ENCODE measurements around the gene RPAP3.
A peak's percentile ranks its signal among the peaks of the same experiment; 100 is the strongest.
"Not testable (repeated sequence)": the region's sequence is repeated elsewhere in the genome, so short reads cannot be mapped to it uniquely, and the experiment has no call there.

RPAP3 gene

GRCh38 chr12:47679785-47680184, 26.0 kb downstream of the RPAP3 start:
- no peak for DNase-seq (ENCODE audit: low spot score)

GRCh38 chr12:47672068-47672467, 33.8 kb downstream of the RPAP3 start:
- no peak for DNase-seq (ENCODE audit: low spot score)

- DNase-seq (ENCODE audit: low spot score) = not testable (repeated sequence)
Observed at GRCh38 chr12:47667935-47668334, 37.9 kb downstream of the RPAP3 start.

- no peak for DNase-seq (ENCODE audit: low spot score)
Observed at GRCh38 chr12:47652521-47653234, 53.2 kb downstream of the RPAP3 start.

- peak; percentile 43 for DNase-seq (ENCODE audit: low spot score)
Observed at GRCh38 chr12:47651368-47652254, 54.2 kb downstream of the RPAP3 start.

GRCh38 chr12:47650469-47650868, 55.4 kb downstream of the RPAP3 start:
- DNase-seq (ENCODE audit: low spot score) = no peak

GRCh38 chr12:47649381-47649780, 56.4 kb downstream of the RPAP3 start:
- no peak for DNase-seq (ENCODE audit: low spot score)

- no peak for DNase-seq (ENCODE audit: low spot score)
Observed at GRCh38 chr12:47648056-47648579, 57.7 kb downstream of the RPAP3 start.

- not testable (repeated sequence) for DNase-seq (ENCODE audit: low spot score)
Observed at GRCh38 chr12:47642310-47642709, 63.5 kb downstream of the RPAP3 start.

GRCh38 chr12:47636908-47637780, 68.7 kb downstream of the RPAP3 start:
- DNase-seq (ENCODE audit: low spot score) = no peak

GRCh38 chr12:47635770-47636169, 70.1 kb downstream of the RPAP3 start:
- DNase-seq (ENCODE audit: low spot score) = not testable (repeated sequence)

- no peak for DNase-seq (ENCODE audit: low spot score)
Observed at GRCh38 chr12:47634127-47634526, 71.7 kb downstream of the RPAP3 start.

- DNase-seq (ENCODE audit: low spot score) = no peak
Observed at GRCh38 chr12:47621960-47622359, 83.9 kb downstream of the RPAP3 start.

GRCh38 chr12:47617476-47617875, 88.4 kb downstream of the RPAP3 start:
- DNase-seq (ENCODE audit: low spot score) = no peak

GRCh38 chr12:47616440-47616839, 89.4 kb downstream of the RPAP3 start:
- DNase-seq (ENCODE audit: low spot score) = no peak

- no peak for DNase-seq (ENCODE audit: low spot score)
Observed at GRCh38 chr12:47615711-47616110, 90.1 kb downstream of the RPAP3 start.

- no peak for DNase-seq (ENCODE audit: low spot score)
Observed at GRCh38 chr12:47614521-47614920, 91.3 kb downstream of the RPAP3 start.

GRCh38 chr12:47612953-47613352, 92.9 kb downstream of the RPAP3 start:
- no peak for DNase-seq (ENCODE audit: low spot score)

GRCh38 chr12:47611906-47612305, 93.9 kb downstream of the RPAP3 start:
- no peak for DNase-seq (ENCODE audit: low spot score)

All from hepatic stellate cell (primary cell).